Body of pancreas (tissue), 4 donors: Measurements from ENCODE around the gene B3GNT9. TPM values are rescaled to one million over a fixed set of nuclear protein-coding genes. Genes with fewer than 3 reads are reported as not detected.

Experiments used
- ATAC-seq: fragments of 150-250 bp; one replicate; pipeline ENCODE4 v1.9.1; 2016
- DNase-seq, 4 donors: peaks; one replicate each; pipeline ENCODE4 v3.0.0-alpha.2; 2019
- H3K27ac ChIP-seq, 4 donors: fragments of 200-600 bp; sonication (generic); 1 replicate in 3 of 4; 2 replicates in 1 of 4; pipeline versions ENCODE4 v1.5.1 to v1.6.1; 2016 to 2019; ENCODE audit warnings: mild to moderate bottlenecking in 1 of 4, mixed read lengths in 1 of 4, moderate library complexity in 1 of 4
- H3K27me3 ChIP-seq, 2 donors: fragments of 200-600 bp; sonication (generic); one replicate each; pipeline ENCODE4 v1.6.0; 2016; ENCODE audit warnings: mild to moderate bottlenecking in 1 of 2
- H3K36me3 ChIP-seq, 2 donors: fragments of 200-600 bp; sonication (generic); replicated peaks in 1 of 2; 2 replicates each; pipeline ENCODE4 v1.5.1; 2016; ENCODE audit warnings: low read depth in 2 of 2; ENCODE audit not compliant: insufficient read depth in 1 of 2
- H3K4me1 ChIP-seq: fragments of 200-600 bp; sonication (generic); one replicate; pipeline ENCODE4 v1.6.0; 2016
- H3K4me3 ChIP-seq, 2 donors: fragments of 200-600 bp; sonication (generic); 1 replicate in 1 of 2; 2 replicates in 1 of 2; pipeline ENCODE4 v1.5.1; 2016 to 2019
- H3K9me3 ChIP-seq, 3 donors: fragments of 200-600 bp; sonication (generic); 1 replicate in 2 of 3; 2 replicates in 1 of 3; pipeline ENCODE4 v1.5.1; 2016
- CTCF ChIP-seq, 7 experiments: fragments of 450-650 bp in 4 of 7; fragments of 200-600 bp in 3 of 7; sonication (generic) in 3 of 7; IDR thresholded peaks; one replicate each; pipeline ENCODE4 v1.5.1; 2016 to 2019; ENCODE audit warnings: antibody characterized with exemption in 7 of 7
- POLR2A ChIP-seq, 3 donors: fragments of 450-650 bp; IDR thresholded peaks; one replicate each; pipeline ENCODE4 v1.6.1; 2016; ENCODE audit warnings: antibody characterized with exemption in 3 of 3, mild to moderate bottlenecking in 2 of 3
- WGBS, 2 donors: methylation state at CpG; one replicate each; pipeline ENCODE4 v1.1.5; 2017; 5-methylcytosine and 5-hydroxymethylcytosine counted together
- intact Hi-C: fragments of 100-400 bp; cut with DNase I; formaldehyde crosslinking; loops from one replicate; pipeline ENCODE4 v1.15.1; 2023
- total RNA-seq, 2 donors: library from RNA; depleted of rRNA; stranded (reverse); fragments of >200 nt; gene quantifications; one replicate each; pipeline ENCODE4 v1.1.0, GENCODE V29; 2016

The B3GNT9 gene
- total RNA-seq, 2 donors from 2014 or later: 8.3 to 9.9 TPM

- Histone ChIP-seq H3K9me3 (no peaks in the 10 kb centered on the region), H3K27me3 (no peaks in the 10 kb centered on the region), H3K36me3 (no peaks in the 10 kb centered on the region), H3K4me1 (peaks cover 63% of the 10 kb centered on the region), H3K27ac (no peak overlapping the region), H3K4me3 (no peak overlapping the region)
- TF ChIP-seq POLR2A (IDR thresholded peaks at IDR 0.05): no peak
- no peak for TF ChIP-seq CTCF (IDR thresholded peaks at IDR 0.05)
- 64 to 84% methylated on average over 11 to 23 of the region's 25 CpGs for WGBS, 2 donors
- ATAC-seq (no peak), DNase-seq (peak in 2 of 4 donors; percentile 14 to 18)
- intact Hi-C loops: no loop called here
Observed at GRCh38 chr16:67161595-67162058, 10.8 kb upstream of the B3GNT9 start.

GRCh38 chr16:67158637-67159600 is 8.1 kb upstream of the B3GNT9 start:
- no peak for ATAC-seq
- Histone ChIP-seq H3K9me3 (no peaks in the 10 kb centered on the region), H3K27me3 (no peaks in the 10 kb centered on the region), H3K4me1 (peaks cover 61% of the 10 kb centered on the region), H3K4me3 (peak overlapping the region; percentile 60 to 72), H3K27ac (peak overlapping the region; percentile 70 to 92 (median 82)), H3K36me3 (no peaks in the 10 kb centered on the region)
- DNase-seq: peak; percentile 51 to 61 (median 54)
- intact Hi-C loops: no loop called here
- 2 to 4% methylated on average over 21 to 34 of the region's 34 CpGs for WGBS, 2 donors
- no peak for TF ChIP-seq CTCF (IDR thresholded peaks at IDR 0.05)
- no peak for TF ChIP-seq POLR2A (IDR thresholded peaks at IDR 0.05)

GRCh38 chr16:67157892-67158635 is 7.3 kb upstream of the B3GNT9 start:
- TF ChIP-seq POLR2A (IDR thresholded peaks at IDR 0.05): no peak
- TF ChIP-seq CTCF (IDR thresholded peaks at IDR 0.05): no peak
- peaks cover 53% of the 10 kb centered on the region for H3K4me1 ChIP-seq
- ATAC-seq: no peak
- no peaks in the 10 kb centered on the region for H3K9me3 ChIP-seq
- DNase-seq: no peak
- H3K27ac ChIP-seq: peak overlapping the region in 1 of 4 donors; percentile 92
- intact Hi-C loops: no loop called here
- no peaks in the 10 kb centered on the region for H3K36me3 ChIP-seq
- 73 to 74% methylated on average over 7 of the region's 7 CpGs for WGBS, 2 donors
- H3K4me3 ChIP-seq: no peak overlapping the region
- H3K27me3 ChIP-seq: no peaks in the 10 kb centered on the region

- peaks cover 44% of the 10 kb centered on the region for H3K4me1 ChIP-seq
- no peaks in the 10 kb centered on the region for H3K27me3 ChIP-seq
- DNase-seq (no peak), ATAC-seq (no peak)
- intact Hi-C loops: no loop called here
- no peak overlapping the region for H3K27ac ChIP-seq
- no peaks in the 10 kb centered on the region for H3K36me3 ChIP-seq
- TF ChIP-seq POLR2A (IDR thresholded peaks at IDR 0.05) (no peak), CTCF (IDR thresholded peaks at IDR 0.05) (no peak)
- H3K4me3 ChIP-seq: no peak overlapping the region
- no peaks in the 10 kb centered on the region for H3K9me3 ChIP-seq
- WGBS, 2 donors: 67 to 71% methylated on average over 7 of the region's 7 CpGs
Observed at GRCh38 chr16:67157106-67157748, 6.4 kb upstream of the B3GNT9 start.
